ENCODE results near the gene ADH4.
"Not testable (repeated sequence)": the region's sequence is repeated elsewhere in the genome, so short reads cannot be mapped to it uniquely, and the experiment has no call there.

The ADH4 gene

GRCh38 chr4:99144070-99144469, at the start of gene ADH4:
Gene ADH4 (minus strand): TSS chr4:99144297. CDS start chr4:99144222, 75 bp downstream.
- DNase-seq, result no peak

- no peak for DNase-seq
These were observed 46.2 kb upstream of the ADH4 start for GRCh38 chr4:99190336-99190735.

DNA sequence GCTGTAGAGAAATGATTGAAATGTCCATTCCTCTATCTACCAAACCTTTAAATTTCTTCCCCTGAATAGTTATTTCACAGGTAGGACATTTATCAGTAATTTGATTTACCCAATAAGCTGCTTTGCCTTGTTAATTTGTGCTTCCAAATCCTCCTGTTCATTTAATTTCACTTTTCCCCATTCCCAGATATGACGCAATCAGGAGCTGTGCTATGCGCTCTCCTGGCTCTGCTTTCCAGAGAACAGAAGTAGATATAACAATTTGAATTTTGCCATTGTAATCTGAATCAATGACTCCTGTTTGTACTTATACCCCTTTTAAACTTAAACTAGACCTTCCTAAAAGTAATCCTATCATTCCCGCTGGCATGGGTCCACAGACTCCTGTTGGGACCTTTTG, 45.8 kb upstream of the ADH4 start:
- DNase-seq, result not testable (repeated sequence)

- no peak for DNase-seq
These were observed 41.9 kb upstream of the ADH4 start for GRCh38 chr4:99186029-99186428.

GRCh38 chr4:99185581-99185980, 41.5 kb upstream of the ADH4 start:
- no peak for DNase-seq

DNA sequence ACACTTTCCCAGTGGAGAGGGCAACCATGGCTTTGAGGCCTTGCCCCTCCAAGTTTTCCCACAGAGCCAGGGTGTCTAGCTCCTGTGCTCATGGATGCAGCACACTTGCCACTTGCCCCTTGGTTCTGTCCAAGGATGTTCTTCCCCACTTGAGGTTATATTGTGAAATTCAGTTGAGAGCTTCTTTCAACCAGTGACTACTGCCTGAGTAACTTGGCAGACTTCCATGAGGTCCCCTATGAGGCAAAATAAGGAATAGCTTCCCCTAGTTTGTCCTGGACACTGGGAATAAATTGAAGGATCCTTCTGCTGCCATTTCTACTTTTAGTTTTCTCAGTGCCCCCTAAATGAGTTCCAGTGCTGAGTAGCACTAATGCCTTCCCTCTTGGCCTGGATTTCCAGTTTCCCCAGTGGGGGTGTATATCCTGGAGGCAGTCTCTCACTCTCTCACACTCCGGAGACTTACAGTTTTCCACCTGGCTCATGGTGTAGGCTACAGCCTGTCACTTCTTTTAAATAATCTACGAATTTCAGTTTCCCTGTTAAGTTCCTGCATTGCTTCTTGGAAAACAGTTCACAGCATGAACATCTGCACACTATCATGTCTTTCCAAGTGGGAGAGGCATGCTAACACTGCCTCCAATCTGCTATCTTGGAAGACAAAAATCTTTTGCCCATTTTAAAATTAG, 36.4 kb upstream of the ADH4 start:
- peak; percentile 73 for DNase-seq

GRCh38 chr4:99179626-99180025, 35.5 kb upstream of the ADH4 start:
- no peak for DNase-seq

GRCh38 chr4:99179178-99179577, 35.1 kb upstream of the ADH4 start:
- no peak for DNase-seq

DNA sequence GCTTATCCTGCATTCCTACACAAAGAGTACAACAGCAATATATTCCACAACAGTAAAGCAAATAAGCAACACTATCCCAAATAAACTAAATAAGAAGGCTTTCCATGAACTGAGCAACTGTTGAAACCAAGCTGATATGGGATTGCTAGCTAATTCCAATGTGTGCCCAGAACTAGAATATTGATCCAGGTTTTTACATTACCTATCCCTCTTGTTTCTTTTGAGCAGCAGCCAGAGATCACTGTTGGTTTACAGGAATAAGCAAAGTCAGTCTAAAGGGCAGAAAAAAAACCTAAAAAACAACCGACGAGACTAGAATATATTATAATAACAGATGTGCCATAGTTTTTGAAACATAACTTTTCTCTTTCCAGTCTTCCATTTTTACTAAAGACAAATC, 22.4 kb upstream of the ADH4 start:
- no peak for DNase-seq

DNA sequence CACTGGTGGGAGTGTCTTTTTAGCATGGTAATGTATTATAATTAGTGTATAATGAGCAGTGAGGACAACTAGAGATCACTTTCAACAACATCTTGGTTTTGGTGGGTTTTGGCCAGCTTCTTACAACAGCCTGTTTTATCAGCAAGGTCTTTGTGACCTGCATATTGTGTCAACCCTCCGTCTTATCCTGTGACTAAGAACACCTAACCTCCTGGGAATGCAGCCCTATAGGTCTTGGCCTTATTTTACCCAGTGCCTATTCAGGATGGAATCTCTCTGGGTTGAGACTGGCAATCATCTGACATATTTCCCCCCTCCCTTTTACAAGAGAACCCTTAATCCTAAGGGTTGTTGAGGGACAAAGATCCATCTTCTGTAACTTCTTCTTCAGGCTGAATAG, 21.9 kb upstream of the ADH4 start:
- DNase-seq, result no peak

DNA sequence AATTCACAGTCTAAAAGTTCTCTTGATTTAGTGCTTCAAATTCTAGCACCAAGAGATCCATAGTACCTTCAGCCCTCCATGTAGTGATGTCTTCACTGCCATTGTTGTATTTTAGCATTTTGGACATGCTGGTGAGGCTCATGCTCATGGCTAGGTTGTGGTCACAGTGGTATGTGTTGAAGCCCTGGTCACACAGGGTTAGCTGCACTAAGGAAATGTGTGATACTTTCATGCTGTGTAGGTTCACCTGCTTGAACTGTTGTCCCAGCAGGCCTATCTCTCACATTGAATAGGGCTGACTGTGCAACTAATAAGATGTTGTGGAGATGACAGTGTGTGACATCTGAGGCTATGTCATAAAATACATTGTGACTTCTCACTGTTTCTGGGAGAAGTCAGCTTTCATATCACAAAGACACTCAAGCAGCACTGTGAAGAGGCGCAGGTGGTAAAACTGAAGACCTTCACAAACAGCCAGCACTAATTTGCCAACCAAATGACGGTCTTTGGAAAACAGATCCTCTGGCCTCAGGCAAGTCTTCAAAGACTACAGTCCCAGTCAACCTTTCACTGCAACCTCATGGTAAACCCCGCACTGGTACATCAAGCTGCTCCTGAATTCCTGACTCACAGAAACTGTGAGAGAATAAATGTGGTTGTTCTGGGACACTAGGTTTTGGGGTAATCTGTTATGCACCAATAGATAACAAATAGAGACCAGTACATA, 17.4 kb upstream of the ADH4 start:
- no peak for DNase-seq

DNA sequence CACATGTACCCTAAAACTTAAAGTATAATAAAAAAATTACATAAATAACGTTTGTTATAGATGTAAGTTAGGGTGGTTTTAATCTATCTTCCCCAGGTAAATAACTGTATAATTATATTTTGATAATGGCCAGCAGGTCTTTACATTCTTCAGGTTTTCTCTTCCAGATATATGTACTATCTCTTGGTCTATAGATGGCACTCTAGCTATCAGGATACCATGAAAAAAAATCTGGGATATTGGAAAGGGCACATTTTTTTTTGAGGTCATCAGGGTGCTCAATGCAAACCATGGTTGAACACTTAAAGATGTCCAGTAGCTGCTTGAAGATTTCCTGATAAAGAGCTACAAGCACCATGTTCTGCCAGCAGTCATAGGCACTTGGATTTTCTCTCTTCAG, 15.6 kb upstream of the ADH4 start:
- no peak for DNase-seq

DNA sequence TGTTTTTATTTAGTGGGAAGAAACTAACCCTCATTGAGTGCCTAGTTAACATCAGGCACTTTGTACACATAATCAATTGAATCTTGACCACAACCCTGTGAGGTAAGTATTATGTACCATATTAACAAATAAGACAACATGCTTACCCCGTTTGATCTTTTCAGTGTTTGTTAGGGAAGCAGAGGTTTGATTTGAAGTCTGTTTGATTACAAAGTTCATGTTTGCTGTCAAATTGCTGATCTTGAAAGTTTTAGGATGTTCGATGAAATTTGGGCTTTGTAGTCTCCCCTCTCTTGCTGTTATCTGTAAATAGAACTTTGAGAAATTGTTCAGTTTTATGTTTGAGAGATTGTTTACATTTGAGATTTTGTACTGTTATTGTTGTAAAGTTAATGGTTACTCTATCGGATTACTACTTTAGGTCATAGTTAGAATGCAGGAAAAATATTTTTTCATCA, 13.4 kb upstream of the ADH4 start:
- no peak for DNase-seq

DNA sequence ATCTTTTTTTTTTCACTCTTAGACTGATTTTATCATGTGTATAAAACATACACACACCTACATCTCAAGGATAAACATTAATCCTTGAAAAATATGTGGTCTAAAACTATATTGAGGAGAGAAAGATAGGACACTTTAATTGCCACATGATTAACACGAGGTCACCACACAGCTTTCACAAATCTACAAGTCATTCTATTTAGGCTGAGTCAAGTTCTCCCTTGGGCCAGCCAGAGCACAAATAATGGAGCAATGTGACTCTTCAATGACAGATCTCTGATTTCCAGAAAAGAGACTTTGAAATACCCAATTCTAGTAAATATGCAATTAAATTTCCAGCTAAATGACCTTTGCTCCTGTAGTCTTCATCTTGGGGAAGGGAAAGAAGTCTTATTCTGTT, 12.9 kb upstream of the ADH4 start:
- no peak for DNase-seq

GRCh38 chr4:99154658-99155342, 10.7 kb upstream of the ADH4 start:
- DNase-seq, result no peak

GRCh38 chr4:99151995-99152394, 7.9 kb upstream of the ADH4 start:
- DNase-seq, result no peak

- DNase-seq, result no peak
These were observed 7.4 kb upstream of the ADH4 start for GRCh38 chr4:99151452-99151851.

- no peak for DNase-seq
These were observed 5.4 kb upstream of the ADH4 start for GRCh38 chr4:99149426-99150019.

- DNase-seq, result no peak
These were observed 4.5 kb upstream of the ADH4 start for GRCh38 chr4:99148550-99148949.

DNA sequence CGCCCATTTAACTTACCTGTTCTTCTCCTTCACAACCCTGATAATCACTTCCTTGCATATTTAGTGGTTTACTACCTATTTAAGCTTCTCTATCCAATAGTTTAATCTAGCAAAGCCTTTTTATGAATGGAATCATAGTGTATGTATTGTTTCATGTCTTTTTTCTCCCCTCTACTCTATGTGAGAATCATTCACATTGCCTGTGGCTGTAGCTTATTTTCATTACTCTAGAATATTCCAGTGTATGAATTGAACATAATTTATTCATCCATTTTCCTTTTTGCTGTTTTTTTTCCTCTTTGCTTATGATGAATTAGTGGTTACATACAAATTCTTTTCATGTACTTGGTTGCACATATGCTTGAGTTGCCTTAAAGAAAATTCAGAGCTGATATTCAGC, 490 bp upstream of the ADH4 start:
- no peak for DNase-seq

GRCh38 chr4:99136329-99136728, 7.8 kb downstream of the ADH4 start:
- no peak for DNase-seq

DNA sequence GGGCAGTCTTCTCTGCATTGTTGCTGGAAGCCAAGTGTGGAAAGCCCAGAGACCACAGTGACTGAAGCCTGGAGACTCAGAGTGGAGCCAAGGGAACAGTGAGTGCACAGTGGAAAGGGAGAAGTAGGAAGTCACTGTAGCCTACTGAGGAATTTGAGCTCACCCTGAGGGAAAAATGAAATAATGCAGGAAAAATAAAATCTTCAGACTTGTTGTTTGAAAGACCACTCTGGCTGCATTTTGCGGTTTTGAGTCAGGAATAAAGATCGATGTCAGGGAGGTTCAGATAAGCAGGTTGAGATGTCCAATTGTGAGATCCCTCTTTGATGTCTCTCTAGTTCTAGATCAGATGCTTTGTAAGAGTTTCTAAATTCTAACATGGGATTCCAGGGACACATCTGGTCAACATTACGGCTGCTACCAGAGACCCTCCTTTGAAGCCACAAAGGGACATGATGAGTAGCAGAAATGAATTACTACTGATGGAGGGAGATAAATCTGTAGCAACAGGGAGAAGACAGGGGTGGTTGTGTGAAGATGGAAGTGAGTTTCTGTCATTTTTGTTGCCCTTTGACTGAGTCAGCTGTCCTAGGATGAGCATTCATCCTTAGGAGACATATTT, 8.4 kb downstream of the ADH4 start:
- peak; percentile 35 for DNase-seq

DNA sequence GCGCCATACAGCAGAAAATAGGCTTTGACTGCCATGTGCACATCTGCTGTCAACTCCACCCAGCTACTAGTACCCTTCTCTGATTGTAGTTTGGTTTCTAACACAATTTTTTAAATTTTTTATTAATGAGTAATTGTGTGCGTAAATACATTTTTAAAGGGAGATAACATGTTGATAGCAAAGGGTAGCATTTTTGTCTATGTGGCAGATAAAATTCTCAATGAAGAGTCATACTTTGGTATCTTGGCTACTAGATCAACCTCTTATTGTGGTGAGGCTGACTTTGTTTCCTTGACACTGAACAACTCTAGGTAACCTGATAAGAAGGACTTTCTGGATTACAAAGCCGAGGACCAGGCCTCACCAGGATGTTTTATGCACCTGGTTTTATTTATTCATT, 9.5 kb downstream of the ADH4 start:
- peak; percentile 3 for DNase-seq

Measured in fibroblast of skin of right biceps (primary cell).